H1 (cell line): ENCODE data around the gene GPR17.

Source experiments
- ATF2 ChIP-seq: IDR thresholded peaks from 2 replicates; pipeline ENCODE4 v1.6.1; 2012; ENCODE audit warnings: low read length, inconsistent platforms
- BACH1 ChIP-seq: IDR thresholded peaks from 2 replicates; pipeline ENCODE4 v1.6.1; 2012; ENCODE audit warnings: low read length, improper control_type of control experiment
- CBX5 ChIP-seq: fragments of 300-800, 300-1000 bp; sonication (generic); IDR thresholded peaks from 2 replicates; pipeline ENCODE4 v1.7.1; 2016; ENCODE audit warnings: antibody characterized with exemption, low read length, low read depth
- CHD2 ChIP-seq: IDR thresholded peaks from 2 replicates; pipeline ENCODE4 v1.6.1; 2012; ENCODE audit warnings: low read length, improper control_type of control experiment
- CTCF ChIP-seq, 3 experiments: IDR thresholded peaks; 1 replicate in 2 of 3; 2 replicates in 1 of 3; pipeline versions ENCODE4 v1.5.1 to v1.6.1; 2011; ENCODE audit warnings: low read length in 3 of 3, mild to moderate bottlenecking in 3 of 3, inconsistent platforms in 2 of 3, low read depth in 1 of 3, moderate library complexity in 1 of 3; ENCODE audit not compliant: insufficient read depth in 1 of 3; ENCODE audit errors: control extremely low read depth in 1 of 3
- EP300 ChIP-seq, 2 experiments: IDR thresholded peaks; 1 replicate in 1 of 2; 2 replicates in 1 of 2; pipeline ENCODE4 v1.6.1; 2011 to 2012; ENCODE audit warnings: low read depth in 2 of 2, low read length in 2 of 2, mild to moderate bottlenecking in 2 of 2, borderline replicate concordance in 1 of 2, inconsistent platforms in 1 of 2, moderate library complexity in 1 of 2
- POLR2A ChIP-seq, 2 experiments: IDR thresholded peaks; 1 replicate in 1 of 2; 2 replicates in 1 of 2; pipeline ENCODE4 v1.6.1; 2011; ENCODE audit warnings: low read depth in 2 of 2, low read length in 2 of 2, mild to moderate bottlenecking in 2 of 2; ENCODE audit errors: control extremely low read depth in 1 of 2
- RAD21 ChIP-seq, 2 experiments: IDR thresholded peaks in 1 of 2; conservative IDR thresholded peaks in 1 of 2; 2 replicates each; pipeline ENCODE4 v1.6.1; 2011; ENCODE audit warnings: low read depth in 2 of 2, low read length in 2 of 2, improper control_type of control experiment in 1 of 2, inconsistent platforms in 1 of 2, mild to moderate bottlenecking in 1 of 2, moderate library complexity in 1 of 2
- RNF2 ChIP-seq: fragments of 200-900, 300-1000 bp; sonication (generic); IDR thresholded peaks from 2 replicates; pipeline ENCODE4 v1.7.1; 2016; ENCODE audit warnings: borderline replicate concordance, low read depth, mild to moderate bottlenecking, antibody characterized with exemption, low read length; ENCODE audit not compliant: poor library complexity, severe bottlenecking; ENCODE audit errors: missing control alignments
- SUZ12 ChIP-seq: fragments of 200-600 bp; sonication (generic); IDR thresholded peaks from 2 replicates; pipeline ENCODE4 v1.6.1; 2012; ENCODE audit warnings: mild to moderate bottlenecking, inconsistent platforms, low read length, moderate library complexity, mixed read lengths
- TAF1 ChIP-seq: IDR thresholded peaks from 2 replicates; pipeline ENCODE4 v1.6.1; 2011; ENCODE audit warnings: mild to moderate bottlenecking, low read depth, low read length
- YY1 ChIP-seq: IDR thresholded peaks from 2 replicates; pipeline ENCODE4 v1.6.1; 2011; ENCODE audit warnings: low read depth, mild to moderate bottlenecking, low read length

- TF ChIP-seq RNF2 (no peak), TAF1 (no peak), CBX5 (no peak), CTCF (IDR thresholded peaks at IDR 0.05; ENCODE audit: control extremely low read depth in 1 of 3, insufficient read depth in 1 of 3, low read depth in 1 of 3, low read length in 3 of 3) (no peak), POLR2A (IDR thresholded peaks at IDR 0.05; ENCODE audit: control extremely low read depth in 1 of 2, low read depth in 2 of 2, low read length in 2 of 2) (no peak), ATF2 (no peak), EP300 (IDR thresholded peaks at IDR 0.05; ENCODE audit: borderline replicate concordance in 1 of 2, low read depth in 2 of 2, low read length in 2 of 2) (no peak), BACH1 (no peak), YY1 (no peak), CHD2 (no peak), SUZ12 (no peak), RAD21 (IDR thresholded peaks at IDR 0.05 in 1 of 2, conservative IDR thresholded peaks at IDR 0.05 in 1 of 2; ENCODE audit: low read depth in 2 of 2, low read length in 2 of 2) (no peak)
Observed at GRCh38 chr2:127619877-127620705, 25.9 kb upstream of the GPR17 start.
